Measurements from ENCODE around the gene UTP14A.
A peak's percentile ranks its signal among the peaks of the same experiment; 100 is the strongest.

Gene UTP14A

DNA sequence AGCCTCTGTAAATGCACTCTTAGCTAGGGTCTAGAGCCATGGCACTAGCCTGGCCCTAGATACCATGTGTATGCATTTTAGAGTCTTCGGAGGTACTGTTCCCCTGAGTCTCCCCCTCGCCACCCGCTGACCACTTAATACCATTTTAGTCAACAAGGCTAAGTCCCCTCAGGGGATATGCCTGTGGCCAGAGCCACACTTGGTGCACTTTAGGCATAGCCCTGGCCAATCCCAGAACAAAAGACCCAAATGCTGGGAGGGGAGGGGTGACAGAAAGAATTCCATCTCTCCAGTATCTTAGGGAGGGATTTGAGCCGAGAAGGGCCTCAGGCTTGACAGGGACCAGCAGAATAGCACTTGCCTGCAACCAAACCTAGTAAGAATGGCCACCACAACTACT lies 47.9 kb downstream of the UTP14A start:
- DNase-seq = no peak

DNA sequence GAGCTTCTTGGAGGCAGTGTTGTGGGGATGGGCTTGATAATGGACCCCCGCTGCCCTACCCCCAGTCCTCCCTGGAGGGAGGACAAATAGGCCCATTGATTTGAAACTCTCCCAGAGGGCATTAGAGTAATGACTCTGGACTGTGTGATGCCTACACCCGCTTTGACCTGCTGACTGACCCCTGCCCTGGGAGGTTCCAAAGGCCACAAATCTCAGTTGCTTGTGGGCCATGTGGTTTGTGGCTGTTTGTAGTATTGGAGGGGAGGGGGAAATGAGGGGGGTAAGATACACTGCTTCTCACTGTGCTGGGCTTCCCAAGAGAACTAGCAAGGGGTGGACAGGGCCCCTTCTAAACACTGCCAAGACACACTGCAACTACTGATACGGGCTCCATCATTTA lies 48.8 kb downstream of the UTP14A start:
- DNase-seq = no peak

DNA sequence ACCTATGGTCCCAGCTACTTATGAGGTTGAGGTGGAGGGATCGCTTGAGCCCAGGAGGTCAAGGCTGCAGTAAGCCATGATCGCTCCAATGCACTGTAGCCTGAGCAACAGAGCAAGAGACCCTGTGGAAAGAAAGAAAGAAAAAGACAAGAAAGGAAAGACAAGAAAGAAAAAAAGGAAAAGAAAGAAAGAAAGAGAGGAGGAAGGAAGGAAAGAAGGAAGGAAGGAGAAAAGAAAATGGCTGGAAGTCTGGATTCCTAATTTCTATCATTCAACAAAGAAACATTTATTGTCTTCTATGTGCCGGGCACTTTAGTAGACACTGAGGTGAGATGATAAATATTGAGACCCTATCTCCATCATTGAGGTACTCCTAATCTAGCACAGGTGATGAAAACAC lies 49.7 kb downstream of the UTP14A start:
- no peak for DNase-seq

DNA sequence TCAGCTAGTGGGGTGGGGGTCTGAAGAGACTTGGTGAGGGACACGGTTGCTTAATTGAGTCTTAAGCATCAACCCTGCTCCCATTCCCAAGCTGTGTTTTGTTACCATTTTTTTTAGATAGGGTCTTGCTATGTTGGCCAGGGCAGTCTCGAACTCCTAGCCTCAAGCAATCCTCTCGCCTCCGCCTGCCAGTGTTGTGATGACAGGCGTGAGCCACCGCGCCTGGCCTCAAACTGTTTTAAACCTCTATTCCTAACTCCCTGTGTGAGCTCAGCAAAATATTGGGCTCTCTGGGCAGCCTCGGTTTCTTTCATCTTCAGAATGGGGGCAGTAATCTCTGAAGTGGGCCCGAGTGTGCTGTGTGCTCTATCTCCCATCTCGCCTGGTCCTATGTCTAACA lies 50.2 kb downstream of the UTP14A start:
- no peak for DNase-seq

DNA sequence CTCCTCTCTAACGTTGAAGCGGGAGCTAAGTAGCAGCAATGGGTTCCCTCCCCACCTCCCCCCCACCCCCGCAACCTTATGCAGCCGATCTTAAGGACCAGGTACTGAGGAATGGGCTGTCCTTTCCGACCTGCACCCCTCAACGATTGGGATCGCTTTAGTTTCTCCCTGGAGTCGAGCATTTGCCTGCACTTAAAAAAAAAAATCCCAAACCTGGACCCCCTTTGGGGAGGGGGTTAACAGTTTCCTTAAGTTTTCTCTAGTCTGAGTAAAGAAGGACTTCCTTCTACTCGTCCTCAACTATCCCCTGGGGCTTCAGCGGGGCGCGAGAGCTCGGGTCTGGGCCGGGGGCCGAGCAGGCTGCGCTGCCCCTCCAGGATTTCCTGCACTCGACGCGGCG lies 50.8 kb downstream of the UTP14A start:
- no peak for DNase-seq

DNA sequence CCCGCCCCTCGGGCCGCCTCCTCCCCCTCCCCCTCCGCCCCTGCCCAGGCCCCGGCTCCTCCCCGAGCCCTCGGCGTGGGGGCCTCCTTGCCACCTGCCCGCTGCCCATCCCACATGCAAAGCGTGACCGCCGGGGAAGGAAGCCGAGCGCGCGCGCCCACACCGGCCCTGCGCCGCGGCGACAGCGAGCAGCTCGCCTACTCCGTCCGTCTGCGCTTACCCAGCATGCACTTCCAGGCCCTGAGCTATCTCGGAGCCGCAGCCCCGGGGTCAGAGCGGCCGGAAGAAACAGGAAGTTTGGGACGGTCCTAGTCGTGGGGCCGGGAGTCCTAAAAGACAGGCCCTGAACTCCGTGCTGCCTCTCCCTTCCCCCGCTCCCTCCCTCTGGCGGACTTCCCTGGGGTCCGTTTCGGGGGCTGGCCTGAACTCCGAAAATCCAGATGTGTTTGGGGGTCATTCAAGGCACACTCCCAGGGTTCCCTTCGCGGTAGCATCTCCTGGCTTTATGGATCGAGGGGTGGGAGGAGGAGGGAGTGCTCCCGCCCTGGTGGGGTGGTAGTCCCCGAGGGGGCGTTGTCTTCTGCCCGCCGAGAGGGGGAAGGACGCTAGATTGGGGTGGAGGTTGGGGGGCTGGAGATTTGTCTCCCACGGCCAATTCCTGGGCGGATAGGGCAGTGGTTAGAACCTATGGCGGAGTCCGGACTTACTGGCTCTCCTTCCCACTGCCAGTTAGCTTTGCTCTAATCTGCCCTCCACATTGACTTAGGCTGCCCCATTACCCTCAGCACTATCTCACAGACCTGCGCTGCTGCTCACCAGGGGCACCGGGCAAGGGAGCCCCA lies 51.5 kb downstream of the UTP14A start:
- DNase-seq = peak in 2 of 5 experiments; percentile 15 to 64

DNA sequence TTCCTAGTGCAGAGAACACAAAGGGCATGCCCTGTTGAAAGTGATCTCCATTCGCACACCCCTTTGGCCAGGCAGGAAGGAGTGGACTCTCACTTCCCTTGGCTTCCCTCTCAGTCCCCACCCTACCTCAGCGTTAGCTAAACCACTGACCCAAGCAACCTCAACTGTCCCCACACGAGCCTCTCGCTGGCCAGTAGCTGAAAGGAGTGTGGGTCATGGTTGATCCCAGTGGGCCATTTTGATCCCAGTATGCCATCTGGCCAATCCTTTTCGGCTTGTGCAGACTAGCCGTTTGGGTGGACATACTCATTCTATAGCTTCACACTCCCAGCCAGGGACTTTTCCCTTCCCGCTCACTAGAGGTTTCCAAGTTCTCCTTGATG lies 52.1 kb downstream of the UTP14A start:
- no peak for DNase-seq

DNA sequence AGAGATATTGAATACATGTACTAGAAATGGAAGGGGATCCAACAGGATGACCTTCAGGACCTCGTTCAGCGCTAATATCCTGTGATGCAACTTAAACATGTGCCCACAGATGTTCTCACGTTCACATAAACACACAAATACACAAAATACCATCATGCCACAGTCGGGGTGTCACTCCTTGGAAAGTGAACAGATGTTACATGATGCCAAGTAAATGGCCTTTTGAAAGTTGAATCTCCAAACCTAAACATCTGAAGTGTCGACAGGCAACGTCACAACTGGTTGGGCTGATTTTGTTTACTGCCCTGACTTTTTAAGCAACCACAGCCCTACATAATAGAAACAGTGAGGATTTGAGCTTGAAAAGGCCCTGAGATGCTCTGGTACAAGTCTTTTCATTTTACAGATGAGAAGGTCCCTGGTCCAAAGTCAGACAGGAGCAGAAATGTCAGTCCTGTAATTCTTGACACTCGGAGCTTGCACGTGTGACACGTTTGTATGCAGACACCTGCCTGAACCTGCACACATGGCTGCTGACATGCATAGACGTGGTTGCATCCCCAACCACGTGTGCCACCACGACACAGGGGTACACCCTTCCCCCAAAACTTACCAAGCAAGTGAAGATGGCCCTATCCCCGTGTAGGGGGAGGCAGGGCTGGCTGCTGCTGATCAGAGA lies 53.0 kb downstream of the UTP14A start:
- DNase-seq = no peak

DNA sequence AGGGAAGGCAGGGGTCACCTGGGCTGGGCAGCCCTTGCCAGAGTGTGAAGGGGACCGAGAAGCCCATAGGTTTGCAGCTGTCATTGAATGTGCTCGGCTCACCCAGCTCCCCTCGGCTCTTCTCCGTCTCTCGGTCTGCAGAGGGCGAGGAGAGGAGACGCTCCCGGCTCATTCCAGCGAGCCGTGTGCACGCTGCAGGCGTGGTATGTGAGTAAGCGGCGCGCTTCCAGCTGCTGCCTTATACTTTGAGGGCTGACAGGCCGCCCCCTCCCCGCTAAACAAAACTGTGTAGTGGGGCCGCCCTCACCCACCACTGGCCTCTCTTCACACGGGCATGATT lies 53.5 kb downstream of the UTP14A start:
- DNase-seq = no peak

DNA sequence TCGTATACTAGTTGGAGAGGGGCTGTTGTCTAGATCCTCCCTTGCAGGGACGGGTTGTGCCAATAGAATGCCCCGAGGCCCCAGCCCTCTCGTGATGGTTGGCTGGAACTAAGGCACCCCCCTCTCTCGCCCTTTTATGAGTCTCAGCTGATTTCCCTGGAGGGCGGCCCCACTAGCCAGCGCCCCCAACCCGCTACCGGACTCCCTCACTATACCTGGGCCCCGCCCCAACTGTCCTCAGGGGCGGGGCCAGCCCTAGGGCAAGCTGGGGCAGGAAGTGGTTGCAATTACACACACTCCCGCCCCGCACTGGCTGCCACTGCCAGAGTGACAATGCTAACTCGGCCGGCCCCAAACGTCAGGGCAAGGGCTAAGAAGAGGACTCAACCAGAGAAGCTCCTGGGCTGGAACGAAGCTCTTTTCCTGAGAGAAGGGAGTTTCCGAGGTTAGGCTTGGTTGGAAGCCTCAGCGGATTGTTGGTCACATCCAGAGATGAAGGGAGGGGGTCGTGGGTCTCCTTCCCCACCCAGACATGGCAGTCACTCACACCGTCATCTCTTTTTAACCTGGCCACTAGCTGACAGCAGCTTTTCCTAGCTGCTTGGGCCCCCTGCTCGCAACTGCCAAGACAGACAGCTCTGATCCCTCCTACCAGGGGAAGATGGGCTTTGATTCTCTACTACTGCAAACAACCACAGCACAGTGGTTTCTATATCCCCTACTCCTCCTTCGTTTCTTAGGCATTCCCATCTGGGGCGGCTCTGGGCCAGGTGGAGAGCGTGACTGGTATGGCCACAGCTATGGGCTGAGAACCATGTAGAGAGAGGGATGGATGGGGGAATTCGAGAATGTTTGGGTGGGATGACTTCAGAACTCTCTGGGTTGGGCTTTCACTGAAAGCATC lies 55.5 kb downstream of the UTP14A start:
- peak in 4 of 5 experiments; percentile 46 to 85 (median 52) for DNase-seq

DNA sequence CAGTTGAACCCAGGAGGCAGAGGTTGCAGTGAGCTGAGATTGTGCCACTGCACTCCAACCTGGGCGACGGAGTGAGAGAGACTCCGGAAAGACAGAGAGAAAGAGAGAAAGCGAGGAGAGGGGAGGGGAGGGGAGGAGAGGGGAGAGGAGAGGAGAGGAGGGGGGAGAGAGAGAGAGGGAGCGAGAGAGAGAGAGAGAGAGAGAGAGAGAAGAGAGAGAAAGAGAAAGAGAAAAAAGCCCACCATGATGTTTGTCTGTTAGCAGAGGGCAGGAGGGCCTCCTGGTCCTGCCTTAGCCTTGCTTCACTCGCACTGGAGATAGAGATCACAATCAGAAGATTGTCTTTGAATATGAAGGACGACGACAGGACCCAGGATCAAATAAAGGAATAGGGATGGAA lies 57.8 kb downstream of the UTP14A start:
- DNase-seq = no peak

DNA sequence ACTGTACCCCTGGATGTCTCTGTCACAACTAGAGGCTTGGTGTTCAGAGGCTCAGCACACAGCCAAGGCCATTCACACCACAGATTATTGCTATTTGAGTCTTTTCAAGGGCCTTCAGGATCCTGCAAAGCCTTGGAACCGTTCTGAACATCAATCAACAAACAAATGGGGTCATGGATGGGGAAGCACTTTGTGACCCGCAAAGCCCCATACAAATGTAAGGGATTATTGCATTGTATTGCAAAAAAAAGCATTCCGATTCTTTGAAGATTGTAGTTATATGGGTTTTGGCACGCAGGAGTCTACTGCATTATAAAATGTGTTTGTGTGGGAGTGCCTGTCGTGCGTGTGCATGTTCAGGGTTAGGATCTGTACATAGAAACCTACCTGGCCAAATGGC lies 59.2 kb downstream of the UTP14A start:
- DNase-seq = no peak

DNA sequence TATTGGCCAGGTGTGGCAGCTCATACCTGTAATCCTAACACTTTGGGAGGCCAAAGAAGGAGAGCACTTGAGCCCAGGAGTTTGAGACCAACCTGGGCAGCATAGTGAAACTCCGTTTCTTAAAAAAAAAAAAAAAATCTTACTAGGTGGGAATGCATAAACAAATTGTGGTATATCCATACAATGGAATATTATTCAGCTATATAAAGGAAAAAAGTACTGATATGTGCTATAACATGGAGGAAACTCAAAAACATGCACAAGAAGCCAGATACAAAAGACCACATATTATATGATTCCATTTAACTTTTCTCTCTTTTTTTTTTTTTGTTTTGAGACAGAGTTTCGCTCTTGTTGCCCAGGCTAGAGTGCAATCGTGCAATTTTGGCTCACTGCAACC lies 63.0 kb downstream of the UTP14A start:
- no peak for DNase-seq

DNA sequence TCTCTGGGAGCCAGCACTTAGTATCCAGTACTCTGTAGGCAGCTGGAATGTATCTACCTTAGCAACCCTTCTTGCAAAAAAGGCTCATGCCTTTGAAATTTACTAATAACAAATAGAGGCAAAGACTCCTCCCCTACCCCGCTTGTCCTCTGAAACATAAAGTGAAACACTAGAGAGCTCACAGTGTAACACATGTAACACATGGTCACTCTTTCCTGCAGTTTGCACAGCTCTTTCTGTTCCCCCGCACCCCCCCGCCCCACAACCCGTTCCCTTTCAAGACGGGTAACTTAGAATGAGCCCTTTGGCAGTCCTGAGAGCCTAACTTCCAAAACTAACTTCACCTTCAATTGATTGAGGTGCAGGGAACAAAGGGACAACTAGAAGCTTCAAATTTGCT lies 70.5 kb downstream of the UTP14A start:
- DNase-seq = no peak

All from T-helper 2 cell (primary cell).